ENCODE measurements around the gene PLEKHG1. TPM values are rescaled to one million over a fixed set of nuclear protein-coding genes. Genes with fewer than 3 reads are reported as not detected.

PLEKHG1 gene
- total and polyA plus RNA-seq, 4 donors: 3.0 to 11.9 (median 5.2) TPM

- no peak for DNase-seq (ENCODE audit: low spot score)
- Histone ChIP-seq H3K36me3 (ENCODE audit: control insufficient read depth in 4 of 4, insufficient read depth in 3 of 4, low read depth in 1 of 4, low read length in 3 of 4) (no peaks in the 10 kb centered on the region), H3K9ac (ENCODE audit: low read depth in 1 of 2, low read length in 2 of 2) (no peak overlapping the region), H3K27me3 (ENCODE audit: control insufficient read depth in 4 of 4, insufficient read depth in 4 of 4, low read length in 3 of 4) (no peaks in the 10 kb centered on the region), H3K4me3 (ENCODE audit: low read depth in 1 of 3, low read length in 3 of 3) (no peak overlapping the region), H3K4me1 (ENCODE audit: control insufficient read depth in 4 of 4, insufficient read depth in 4 of 4, low read length in 3 of 4) (peaks cover 1 to 35% (median 17%) of the 10 kb centered on the region in 4 donors), H3K27ac (ENCODE audit: low read depth in 1 of 2, low read length in 2 of 2) (no peak overlapping the region), H3K9me3 (ENCODE audit: control insufficient read depth in 4 of 4, low read length in 3 of 4) (no peaks in the 10 kb centered on the region)
- no peak for TF ChIP-seq MAX (IDR thresholded peaks at IDR 0.05)
- no peak for TF ChIP-seq TAF1 (conservative IDR thresholded peaks at IDR 0.05)
- 87% methylated on average over 3 of the region's 3 CpGs for WGBS
Measured at GRCh38 chr6:150567823-150568383, 31.8 kb upstream of the PLEKHG1 start.

GRCh38 chr6:150568560-150568959 is 31.1 kb upstream of the PLEKHG1 start:
- WGBS: 76% methylated on average over 3 of the region's 3 CpGs
- no peak overlapping the region for H3K4me3 ChIP-seq (ENCODE audit: low read depth in 1 of 3, low read length in 3 of 3)
- no peak for DNase-seq (ENCODE audit: low spot score)
- H3K27ac ChIP-seq (ENCODE audit: low read depth in 1 of 2, low read length in 2 of 2): no peak overlapping the region
- peaks cover 4 to 42% (median 23%) of the 10 kb centered on the region in 4 donors for H3K4me1 ChIP-seq (ENCODE audit: control insufficient read depth in 4 of 4, insufficient read depth in 4 of 4, low read length in 3 of 4)
- no peaks in the 10 kb centered on the region for H3K36me3 ChIP-seq (ENCODE audit: control insufficient read depth in 4 of 4, insufficient read depth in 3 of 4, low read depth in 1 of 4, low read length in 3 of 4)
- H3K9ac ChIP-seq (ENCODE audit: low read depth in 1 of 2, low read length in 2 of 2): no peak overlapping the region
- TF ChIP-seq NR2F2 (IDR thresholded peaks at IDR 0.05): no peak
- no peak for TF ChIP-seq CTCF (IDR thresholded peaks at IDR 0.05; ENCODE audit: low read depth, low read length, missing input control)
- TF ChIP-seq YY1 (IDR thresholded peaks at IDR 0.05): no peak
- no peak for TF ChIP-seq REST (IDR thresholded peaks at IDR 0.05)
- no peak for TF ChIP-seq SP1 (IDR thresholded peaks at IDR 0.05)
- no peak for TF ChIP-seq GABPA (IDR thresholded peaks at IDR 0.05 in 1 of 2, conservative IDR thresholded peaks at IDR 0.05 in 1 of 2)
- TF ChIP-seq FOXA2 (IDR thresholded peaks at IDR 0.05): no peak
- TF ChIP-seq MAX (IDR thresholded peaks at IDR 0.05): no peak
- H3K27me3 ChIP-seq (ENCODE audit: control insufficient read depth in 4 of 4, insufficient read depth in 4 of 4, low read length in 3 of 4): no peaks in the 10 kb centered on the region
- no peaks in the 10 kb centered on the region for H3K9me3 ChIP-seq (ENCODE audit: control insufficient read depth in 4 of 4, low read length in 3 of 4)

GRCh38 chr6:150569161-150569560 is 30.5 kb upstream of the PLEKHG1 start:
- Histone ChIP-seq H3K4me1 (ENCODE audit: control insufficient read depth in 4 of 4, insufficient read depth in 4 of 4, low read length in 3 of 4) (peaks cover 4 to 45% (median 27%) of the 10 kb centered on the region in 4 donors), H3K27me3 (ENCODE audit: control insufficient read depth in 4 of 4, insufficient read depth in 4 of 4, low read length in 3 of 4) (no peaks in the 10 kb centered on the region), H3K9ac (ENCODE audit: low read depth in 1 of 2, low read length in 2 of 2) (no peak overlapping the region), H3K36me3 (ENCODE audit: control insufficient read depth in 4 of 4, insufficient read depth in 3 of 4, low read depth in 1 of 4, low read length in 3 of 4) (no peaks in the 10 kb centered on the region), H3K4me3 (ENCODE audit: low read depth in 1 of 3, low read length in 3 of 3) (no peak overlapping the region), H3K27ac (ENCODE audit: low read depth in 1 of 2, low read length in 2 of 2) (no peak overlapping the region), H3K9me3 (ENCODE audit: control insufficient read depth in 4 of 4, low read length in 3 of 4) (no peaks in the 10 kb centered on the region)
- DNase-seq (ENCODE audit: low spot score): no peak
- no peak for TF ChIP-seq HNF4A (conservative IDR thresholded peaks at IDR 0.05)
- no peak for TF ChIP-seq CTCF (IDR thresholded peaks at IDR 0.05; ENCODE audit: low read depth, low read length, missing input control)
- no peak for TF ChIP-seq FOXA1 (IDR thresholded peaks at IDR 0.05)
- no peak for TF ChIP-seq EGR1 (IDR thresholded peaks at IDR 0.05; ENCODE audit: low read depth in 2 of 2)
- no peak for TF ChIP-seq MAX (IDR thresholded peaks at IDR 0.05)
- no peak for TF ChIP-seq RAD21 (IDR thresholded peaks at IDR 0.05)
- TF ChIP-seq RXRA (IDR thresholded peaks at IDR 0.05): no peak
- no peak for TF ChIP-seq HNF4G (IDR thresholded peaks at IDR 0.05)
- TF ChIP-seq JUND (IDR thresholded peaks at IDR 0.05): no peak
- TF ChIP-seq SP1 (IDR thresholded peaks at IDR 0.05): no peak
- no peak for TF ChIP-seq ATF3 (IDR thresholded peaks at IDR 0.05)
- TF ChIP-seq TAF1 (conservative IDR thresholded peaks at IDR 0.05): no peak
- no peak for TF ChIP-seq NR2F2 (IDR thresholded peaks at IDR 0.05)
- WGBS: 92% methylated on average over 2 of the region's 2 CpGs

Measured in liver (tissue), 9 donors.